H1 (cell line): ENCODE measurements around the gene CREBL2. TPM values are rescaled to one million over a fixed set of nuclear protein-coding genes. Genes with fewer than 3 reads are reported as not detected.

ENCODE experiments used
- CTCF ChIA-PET: fragments of 300-600 bp; sonication (Branson Sonifier 250); formaldehyde crosslinking; loops from one replicate; lab custom pipeline; 2021; ENCODE audit not compliant: partially characterized antibody; lab: Charles Lee
- POLR2A ChIA-PET: fragments of 300-600 bp; sonication (Branson Sonifier 250); formaldehyde crosslinking; loops from one replicate; lab custom pipeline; 2021; ENCODE audit warnings: inconsistent platforms; ENCODE audit not compliant: partially characterized antibody; lab: Charles Lee
- DNase-seq, 2 experiments: peaks; one replicate each; pipeline versions ENCODE4 v3.0.0 to v3.0.0-alpha.2; 2010 to 2022; ENCODE audit warnings: low spot score in 2 of 2, low read depth in 1 of 2, mixed read lengths in 1 of 2
- FAIRE-seq: peaks from 2 replicates; lab custom pipeline; 2011; peaks lifted over from hg19 to GRCh38; lab: Jason Lieb, UNC
- H2AFZ ChIP-seq: 2 replicates; pipeline ENCODE4 v1.8.1; 2012; ENCODE audit warnings: low read length, inconsistent platforms
- H2AK5ac ChIP-seq: 2 replicates; pipeline ENCODE4 v1.6.1; 2013; ENCODE audit warnings: low read depth, low read length
- H2BK120ac ChIP-seq: replicated peaks from 2 replicates; pipeline ENCODE3; 2013; ENCODE audit warnings: low read depth, low read length, inconsistent platforms
- H2BK12ac ChIP-seq: 2 replicates; pipeline ENCODE4 v1.6.1; 2013; ENCODE audit warnings: low read depth, low read length
- H2BK15ac ChIP-seq: 2 replicates; pipeline ENCODE4 v1.6.1; 2013; ENCODE audit warnings: low read length
- H2BK20ac ChIP-seq: 2 replicates; pipeline ENCODE4 v1.6.1; 2013; ENCODE audit warnings: low read length
- H2BK5ac ChIP-seq: 2 replicates; pipeline ENCODE4 v1.6.1; 2013; ENCODE audit warnings: low read depth, low read length
- H3K14ac ChIP-seq: 2 replicates; pipeline ENCODE4 v1.6.1; 2013; ENCODE audit warnings: inconsistent platforms; ENCODE audit not compliant: insufficient read length
- H3K18ac ChIP-seq: 2 replicates; pipeline ENCODE4 v1.6.1; 2013; ENCODE audit warnings: low read length; ENCODE audit errors: extremely low read depth
- H3K23ac ChIP-seq: 2 replicates; pipeline ENCODE4 v1.6.1; 2013; ENCODE audit warnings: inconsistent platforms; ENCODE audit not compliant: insufficient read length
- H3K23me2 ChIP-seq: 2 replicates; pipeline ENCODE4 v1.6.1; 2013; ENCODE audit warnings: low read depth, low read length
- H3K27ac ChIP-seq: 2 replicates; pipeline ENCODE4 v1.6.1; 2011; ENCODE audit warnings: low read depth, low read length, inconsistent platforms
- H3K27me3 ChIP-seq, 4 experiments: replicated peaks in 1 of 4; 1 replicate in 1 of 4; 2 replicates in 3 of 4; pipeline versions ENCODE4 v1.6.1 to v1.8.1; 2011 to 2013; ENCODE audit warnings: low read length in 3 of 4, mild to moderate bottlenecking in 3 of 4, inconsistent platforms in 2 of 4, mixed read lengths in 2 of 4, moderate library complexity in 1 of 4; ENCODE audit not compliant: control insufficient read depth in 3 of 4, insufficient read depth in 3 of 4; ENCODE audit errors: extremely low read depth in 1 of 4
- H3K36me3 ChIP-seq, 4 experiments: 2 replicates each; pipeline versions ENCODE4 v1.6.1 to v1.8.1; 2011 to 2013; ENCODE audit warnings: mild to moderate bottlenecking in 4 of 4, low read length in 3 of 4, moderate library complexity in 2 of 4, control low read depth in 1 of 4, inconsistent platforms in 1 of 4; ENCODE audit not compliant: insufficient read depth in 4 of 4, control insufficient read depth in 2 of 4
- H3K4ac ChIP-seq: replicated peaks from 2 replicates; pipeline ENCODE3; 2013; ENCODE audit warnings: low read length, low read depth, mixed read lengths, inconsistent platforms; ENCODE audit not compliant: insufficient read length
- H3K4me1 ChIP-seq, 4 experiments: replicated peaks in 1 of 4; 1 replicate in 1 of 4; 2 replicates in 3 of 4; pipeline versions ENCODE4 v1.6.1 to v1.8.1; 2011 to 2013; ENCODE audit warnings: low read length in 3 of 4, inconsistent platforms in 2 of 4, mixed read lengths in 1 of 4; ENCODE audit not compliant: insufficient read depth in 4 of 4, control insufficient read depth in 3 of 4
- H3K4me2 ChIP-seq, 2 experiments: 2 replicates each; pipeline versions ENCODE4 v1.6.1 to v1.8.1; 2011 to 2013; ENCODE audit warnings: low read depth in 2 of 2, low read length in 2 of 2, control low read depth in 1 of 2, inconsistent platforms in 1 of 2, mild to moderate bottlenecking in 1 of 2; ENCODE audit not compliant: insufficient read depth in 1 of 2
- H3K4me3 ChIP-seq, 4 experiments: fragments of 200-600, 300-600 bp in 1 of 4; sonication (generic), shearing (Covaris generic), sonication (Bioruptor Twin) in 1 of 4; 2 replicates each; pipeline versions ENCODE4 v1.5.1 to v1.8.1; 2011 to 2016; ENCODE audit warnings: low read length in 4 of 4, low read depth in 3 of 4, control low read depth in 2 of 4, inconsistent platforms in 2 of 4, mild to moderate bottlenecking in 2 of 4, mixed read lengths in 1 of 4, moderate library complexity in 1 of 4; ENCODE audit not compliant: insufficient read depth in 2 of 4; ENCODE audit errors: extremely low read depth in 1 of 4
- H3K56ac ChIP-seq: replicated peaks from 2 replicates; pipeline ENCODE3; 2013; ENCODE audit warnings: low read depth, mild to moderate bottlenecking, mixed read lengths, low read length, inconsistent platforms; ENCODE audit not compliant: insufficient read length
- H3K79me1 ChIP-seq: 2 replicates; pipeline ENCODE4 v1.6.1; 2013; ENCODE audit warnings: low read depth, low read length, control low read depth
- H3K79me2 ChIP-seq, 2 experiments: 2 replicates each; pipeline versions ENCODE4 v1.6.1 to v1.8.1; 2012 to 2013; ENCODE audit warnings: low read length in 2 of 2, mild to moderate bottlenecking in 2 of 2, inconsistent platforms in 1 of 2; ENCODE audit not compliant: insufficient read depth in 2 of 2, control insufficient read depth in 1 of 2
- H3K9ac ChIP-seq, 4 experiments: replicated peaks in 1 of 4; 1 replicate in 1 of 4; 2 replicates in 3 of 4; pipeline versions ENCODE4 v1.6.1 to v1.8.1; 2011 to 2013; ENCODE audit warnings: low read depth in 3 of 4, low read length in 3 of 4, control low read depth in 2 of 4, mild to moderate bottlenecking in 2 of 4, moderate library complexity in 2 of 4, inconsistent platforms in 1 of 4; ENCODE audit errors: extremely low read depth in 1 of 4
- H3K9me3 ChIP-seq, 2 experiments: 2 replicates each; pipeline versions ENCODE4 v1.6.1 to v1.8.1; 2012 to 2013; ENCODE audit warnings: mild to moderate bottlenecking in 2 of 2, moderate library complexity in 2 of 2, control low read depth in 1 of 2, inconsistent platforms in 1 of 2, low read depth in 1 of 2, low read length in 1 of 2, mixed read lengths in 1 of 2; ENCODE audit not compliant: insufficient read depth in 2 of 2
- H4K20me1 ChIP-seq, 2 experiments: replicated peaks in 1 of 2; 2 replicates each; pipeline versions ENCODE3 to v1.8.1; 2011 to 2013; ENCODE audit warnings: inconsistent platforms in 2 of 2, low read length in 2 of 2, mild to moderate bottlenecking in 1 of 2; ENCODE audit not compliant: insufficient read depth in 2 of 2, control insufficient read depth in 1 of 2
- H4K5ac ChIP-seq: 2 replicates; pipeline ENCODE4 v1.6.1; 2013; ENCODE audit warnings: low read length, low read depth, mixed read lengths, inconsistent platforms; ENCODE audit not compliant: insufficient read length
- H4K8ac ChIP-seq: 2 replicates; pipeline ENCODE4 v1.8.0; 2013; ENCODE audit warnings: mild to moderate bottlenecking, moderate library complexity, low read length, inconsistent platforms; ENCODE audit not compliant: insufficient read depth; ENCODE audit errors: extremely low read depth
- H4K91ac ChIP-seq: replicated peaks from 2 replicates; pipeline ENCODE3; 2013; ENCODE audit warnings: low read length, mixed read lengths, inconsistent platforms; ENCODE audit not compliant: insufficient read length
- BACH1 ChIP-seq: IDR thresholded peaks from 2 replicates; pipeline ENCODE4 v1.6.1; 2012; ENCODE audit warnings: low read length, improper control_type of control experiment
- EGR1 ChIP-seq: IDR thresholded peaks from 2 replicates; pipeline ENCODE4 v1.6.1; 2011; ENCODE audit warnings: low read depth, low read length, borderline replicate concordance
- EZH2 ChIP-seq: fragments of 200-600 bp; sonication (generic); IDR thresholded peaks from 2 replicates; pipeline ENCODE4 v1.7.1; 2012; ENCODE audit warnings: low read depth, mild to moderate bottlenecking, moderate library complexity, low read length, inconsistent platforms; ENCODE audit not compliant: severe bottlenecking
- KDM1A ChIP-seq: fragments of 200-600, 300-600 bp; sonication (generic); IDR thresholded peaks from 2 replicates; pipeline ENCODE4 v1.7.1; 2016; ENCODE audit warnings: mild to moderate bottlenecking, low read length, borderline replicate concordance
- MAX ChIP-seq: IDR thresholded peaks from 2 replicates; pipeline ENCODE4 v1.6.1; 2012; ENCODE audit warnings: inconsistent platforms
- POLR2AphosphoS5 ChIP-seq: IDR thresholded peaks from 2 replicates; pipeline ENCODE4 v1.6.1; 2011; ENCODE audit warnings: low read depth, low read length
- ZNF274 ChIP-seq: IDR thresholded peaks from 2 replicates; pipeline ENCODE4 v1.7.0; 2012; ENCODE audit warnings: low read length, borderline replicate concordance; ENCODE audit errors: extremely low read depth
- WGBS, 2 experiments: shearing (Covaris generic) in 1 of 2; methylation state at CpG; one replicate each; pipeline versions ENCODE4 v1.1.6 to v1.1.7; 2013 to 2015; ENCODE audit warnings: low lambda C conversion rate in 2 of 2, mixed read lengths in 2 of 2, inconsistent platforms in 1 of 2, low coverage in 1 of 2, missing lambda C conversion rate in 1 of 2; ENCODE audit not compliant: insufficient replicate concordance in 2 of 2, insufficient coverage in 1 of 2, insufficient read length in 1 of 2; ENCODE audit errors: extremely low coverage in 1 of 2, missing lambda C conversion rate in 1 of 2; 5-methylcytosine and 5-hydroxymethylcytosine counted together
- polyA plus RNA-seq, 7 experiments: library from polyadenylated mRNA; depleted of rRNA in 3 of 7; stranded (reverse) in 5 of 7; unstranded in 2 of 7; fragments of >200 nt in 5 of 7; fragments of 200-250 nt in 2 of 7; gene quantifications; 1 replicate in 5 of 7; 2 replicates in 1 of 7; 4 replicates in 1 of 7; pipeline versions ENCODE4 v1.2.1 to v1.2.3, GENCODE V29; 2011 to 2013; ENCODE audit warnings: missing spikeins in 2 of 7, mixed read lengths in 2 of 7
- total RNA-seq: library from RNA; stranded (reverse); fragmentation: NEBNext Ultra II Directional; extraction: Animal tissue kit (Norgen Biotek cat#: 25700); gene quantifications from 2 replicates; pipeline ENCODE4 v1.2.1, GENCODE V29; 2021
- TF ChIP-seq, protein P1 (sequence below), 3 experiments: IDR thresholded peaks; 1 replicate in 2 of 3; 2 replicates in 1 of 3; pipeline versions ENCODE4 v1.5.1 to v1.6.1; 2011; ENCODE audit warnings: low read length in 3 of 3, mild to moderate bottlenecking in 3 of 3, inconsistent platforms in 2 of 3, low read depth in 1 of 3, moderate library complexity in 1 of 3; ENCODE audit not compliant: insufficient read depth in 1 of 3; ENCODE audit errors: control extremely low read depth in 1 of 3
- TF ChIP-seq, protein P2 (sequence below): IDR thresholded peaks from 2 replicates; pipeline ENCODE4 v1.6.1; 2012; ENCODE audit warnings: inconsistent platforms

CREBL2 gene
- total and polyA plus RNA-seq, 2 of the 8 experiments (the other 6 are each of a cell fraction or from before 2014, with no cell fraction given) = 9.8 to 18.3 TPM

- Histone ChIP-seq H2BK5ac (no peak overlapping the region), H3K79me2 (peaks cover 0 to 27% of the 10 kb centered on the region in 2 experiments; a peak in 2 of 4 replicates), H3K79me1 (peaks cover 10% of the 10 kb centered on the region), H4K8ac (no peak overlapping the region), H3K4me3 (peak overlapping the region in 1 of 4 experiments; percentile 36; a peak in 2 of 8 replicates), H3K9me3 (no peaks in the 10 kb centered on the region), H4K20me1 (peaks cover 17 to 26% of the 10 kb centered on the region in 2 experiments), H3K4me2 (peak overlapping the region; percentile 24 to 43), H3K14ac (no peak overlapping the region), H2BK20ac (no peak overlapping the region), H3K18ac (no peak overlapping the region), H3K9ac (no peak overlapping the region; a peak in 1 of 7 replicates), H3K56ac (no peak overlapping the region), H2BK12ac (no peak overlapping the region), H3K27me3 (peaks cover 17 to 38% (median 37%) of the 10 kb centered on the region in 4 experiments), H2AFZ (no peak overlapping the region), H3K23me2 (no peaks in the 10 kb centered on the region), H3K36me3 (peaks cover 0 to 3% (median 0%) of the 10 kb centered on the region in 4 experiments; a peak in 3 of 8 replicates), H4K5ac (no peak overlapping the region), H3K23ac (no peak overlapping the region), H4K91ac (no peak overlapping the region), H3K4ac (no peak overlapping the region), H2BK120ac (no peak overlapping the region), H2AK5ac (no peak overlapping the region; the same call in 1 of the 2 replicates), H3K4me1 (peaks cover 0 to 14% (median 8%) of the 10 kb centered on the region in 4 experiments; a peak in 6 of 7 replicates), H3K27ac (no peak overlapping the region), H2BK15ac (no peak overlapping the region)
- 5% methylated on average over 3 of the region's 3 CpGs; no CpG with 5 or more reads in 1 of the 2 experiments for WGBS, 2 experiments
- peak; percentile 90 for FAIRE-seq
- CTCF ChIA-PET = interaction anchor here (0.6 to 1.0 kb wide), 3 partner anchors 31 to 319 kb away, joined by 3 to 7 read pairs (median 3); no protein-coding TSS in a partner anchor
- POLR2A ChIA-PET = interaction anchor here (0.7 to 1.5 kb wide), 3 partner anchors 11 to 16 kb away, joined by 3 to 7 read pairs (median 3); no protein-coding TSS in a partner anchor
- DNase-seq = peak in 1 of 2 experiments; percentile 39
- TF ChIP-seq, protein P1, sequence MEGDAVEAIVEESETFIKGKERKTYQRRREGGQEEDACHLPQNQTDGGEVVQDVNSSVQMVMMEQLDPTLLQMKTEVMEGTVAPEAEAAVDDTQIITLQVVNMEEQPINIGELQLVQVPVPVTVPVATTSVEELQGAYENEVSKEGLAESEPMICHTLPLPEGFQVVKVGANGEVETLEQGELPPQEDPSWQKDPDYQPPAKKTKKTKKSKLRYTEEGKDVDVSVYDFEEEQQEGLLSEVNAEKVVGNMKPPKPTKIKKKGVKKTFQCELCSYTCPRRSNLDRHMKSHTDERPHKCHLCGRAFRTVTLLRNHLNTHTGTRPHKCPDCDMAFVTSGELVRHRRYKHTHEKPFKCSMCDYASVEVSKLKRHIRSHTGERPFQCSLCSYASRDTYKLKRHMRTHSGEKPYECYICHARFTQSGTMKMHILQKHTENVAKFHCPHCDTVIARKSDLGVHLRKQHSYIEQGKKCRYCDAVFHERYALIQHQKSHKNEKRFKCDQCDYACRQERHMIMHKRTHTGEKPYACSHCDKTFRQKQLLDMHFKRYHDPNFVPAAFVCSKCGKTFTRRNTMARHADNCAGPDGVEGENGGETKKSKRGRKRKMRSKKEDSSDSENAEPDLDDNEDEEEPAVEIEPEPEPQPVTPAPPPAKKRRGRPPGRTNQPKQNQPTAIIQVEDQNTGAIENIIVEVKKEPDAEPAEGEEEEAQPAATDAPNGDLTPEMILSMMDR (IDR thresholded peaks at IDR 0.05; ENCODE audit: control extremely low read depth in 1 of 3, insufficient read depth in 1 of 3, low read depth in 1 of 3, low read length in 3 of 3) = no peak
- no peak for TF ChIP-seq POLR2AphosphoS5
- no peak for TF ChIP-seq BACH1
- TF ChIP-seq EZH2 = no peak
- no peak for TF ChIP-seq EGR1
- TF ChIP-seq, protein P2, sequence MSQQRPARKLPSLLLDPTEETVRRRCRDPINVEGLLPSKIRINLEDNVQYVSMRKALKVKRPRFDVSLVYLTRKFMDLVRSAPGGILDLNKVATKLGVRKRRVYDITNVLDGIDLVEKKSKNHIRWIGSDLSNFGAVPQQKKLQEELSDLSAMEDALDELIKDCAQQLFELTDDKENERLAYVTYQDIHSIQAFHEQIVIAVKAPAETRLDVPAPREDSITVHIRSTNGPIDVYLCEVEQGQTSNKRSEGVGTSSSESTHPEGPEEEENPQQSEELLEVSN = no peak
- no peak for TF ChIP-seq ZNF274
- no peak for TF ChIP-seq MAX
- no peak for TF ChIP-seq KDM1A
These were observed 64.9 kb downstream of the CREBL2 start for GRCh38 chr12:12676605-12677004.
